Measurements from ENCODE around the gene RAD21L1.

RAD21L1 gene

GRCh38 chr20:1205802-1206201 lies 20.0 kb upstream of the RAD21L1 start:
- Histone ChIP-seq H3K9ac (ENCODE audit: low read length) (no peak overlapping the region), H3K27me3 (ENCODE audit: low read length) (no peaks in the 10 kb centered on the region), H4K20me1 (ENCODE audit: low read depth, low read length) (no peaks in the 10 kb centered on the region), H2AFZ (ENCODE audit: low read depth, low read length, severe bottlenecking) (no peak overlapping the region), H3K79me2 (ENCODE audit: insufficient read depth, low read length) (no peaks in the 10 kb centered on the region), H3K4me2 (ENCODE audit: low read depth, low read length, poor library complexity, severe bottlenecking) (no peak overlapping the region), H3K4me3 (ENCODE audit: insufficient read depth, low read length, poor library complexity, severe bottlenecking) (no peak overlapping the region), H3K9me2 (replicated peaks; ENCODE audit: insufficient read depth, low read length) (no peaks in the 10 kb centered on the region), H3F3A (ENCODE audit: insufficient read depth) (no peaks in the 10 kb centered on the region), H3K36me3 (ENCODE audit: low read length) (no peaks in the 10 kb centered on the region), H3K9me3 (ENCODE audit: insufficient read depth, low read length) (no peaks in the 10 kb centered on the region), H3K27ac (ENCODE audit: low read depth, low read length) (no peak overlapping the region)
- no peak for TF ChIP-seq EZH2phosphoT487 (conservative IDR thresholded peaks at IDR 0.05; ENCODE audit: low read length)
- no peak for TF ChIP-seq CTCF (IDR thresholded peaks at IDR 0.05; ENCODE audit: insufficient read depth, low read length, poor library complexity, severe bottlenecking)

GRCh38 chr20:1206366-1207148 lies 19.3 kb upstream of the RAD21L1 start:
- no peaks in the 10 kb centered on the region for H3K9me3 ChIP-seq (ENCODE audit: insufficient read depth, low read length)
- no peak overlapping the region for H3K4me3 ChIP-seq (ENCODE audit: insufficient read depth, low read length, poor library complexity, severe bottlenecking)
- H3K36me3 ChIP-seq (ENCODE audit: low read length), result no peaks in the 10 kb centered on the region
- H3K79me2 ChIP-seq (ENCODE audit: insufficient read depth, low read length), result no peaks in the 10 kb centered on the region
- no peaks in the 10 kb centered on the region for H3K9me2 ChIP-seq (replicated peaks; ENCODE audit: insufficient read depth, low read length)
- no peak overlapping the region for H3K9ac ChIP-seq (ENCODE audit: low read length)
- TF ChIP-seq CTCF (IDR thresholded peaks at IDR 0.05; ENCODE audit: insufficient read depth, low read length, poor library complexity, severe bottlenecking), result no peak
- TF ChIP-seq EZH2phosphoT487 (conservative IDR thresholded peaks at IDR 0.05; ENCODE audit: low read length), result no peak
- no peak overlapping the region for H3K4me2 ChIP-seq (ENCODE audit: low read depth, low read length, poor library complexity, severe bottlenecking)
- H3K27ac ChIP-seq (ENCODE audit: low read depth, low read length), result no peak overlapping the region
- H3K27me3 ChIP-seq (ENCODE audit: low read length), result no peaks in the 10 kb centered on the region
- no peaks in the 10 kb centered on the region for H4K20me1 ChIP-seq (ENCODE audit: low read depth, low read length)
- H2AFZ ChIP-seq (ENCODE audit: low read depth, low read length, severe bottlenecking), result no peak overlapping the region
- no peaks in the 10 kb centered on the region for H3F3A ChIP-seq (ENCODE audit: insufficient read depth)

- Histone ChIP-seq H3K36me3 (ENCODE audit: low read length) (no peaks in the 10 kb centered on the region), H3K9me3 (ENCODE audit: insufficient read depth, low read length) (no peaks in the 10 kb centered on the region), H3K4me3 (ENCODE audit: insufficient read depth, low read length, poor library complexity, severe bottlenecking) (no peak overlapping the region), H3F3A (ENCODE audit: insufficient read depth) (no peaks in the 10 kb centered on the region), H4K20me1 (ENCODE audit: low read depth, low read length) (no peaks in the 10 kb centered on the region), H2AFZ (ENCODE audit: low read depth, low read length, severe bottlenecking) (no peak overlapping the region), H3K9me2 (replicated peaks; ENCODE audit: insufficient read depth, low read length) (no peaks in the 10 kb centered on the region), H3K4me2 (ENCODE audit: low read depth, low read length, poor library complexity, severe bottlenecking) (no peak overlapping the region), H3K27ac (ENCODE audit: low read depth, low read length) (no peak overlapping the region), H3K79me2 (ENCODE audit: insufficient read depth, low read length) (no peaks in the 10 kb centered on the region), H3K9ac (ENCODE audit: low read length) (no peak overlapping the region), H3K27me3 (ENCODE audit: low read length) (no peaks in the 10 kb centered on the region)
- TF ChIP-seq EZH2phosphoT487 (conservative IDR thresholded peaks at IDR 0.05; ENCODE audit: low read length) (no peak), CTCF (IDR thresholded peaks at IDR 0.05; ENCODE audit: insufficient read depth, low read length, poor library complexity, severe bottlenecking) (no peak)
These were observed 18.5 kb upstream of the RAD21L1 start for GRCh38 chr20:1207293-1207878.
